Endothelial cell of umbilical vein (primary cell): ENCODE results near the gene LHX6.

Experiments
- MYC ChIP-seq: IDR thresholded peaks from one replicate; pipeline ENCODE4 v1.6.1; 2011; ENCODE audit warnings: mild to moderate bottlenecking, low read depth, low read length
- TF ChIP-seq, protein P1 (sequence below), 2 donors: IDR thresholded peaks; 1 replicate in 1 of 2; 2 replicates in 1 of 2; pipeline ENCODE4 v1.5.1; 2011; ENCODE audit warnings: low read length in 2 of 2, mild to moderate bottlenecking in 2 of 2, moderate library complexity in 2 of 2, control low read depth in 1 of 2, inconsistent platforms in 1 of 2, low read depth in 1 of 2; ENCODE audit not compliant: insufficient read depth in 1 of 2; ENCODE audit errors: extremely low read depth in 1 of 2

DNA sequence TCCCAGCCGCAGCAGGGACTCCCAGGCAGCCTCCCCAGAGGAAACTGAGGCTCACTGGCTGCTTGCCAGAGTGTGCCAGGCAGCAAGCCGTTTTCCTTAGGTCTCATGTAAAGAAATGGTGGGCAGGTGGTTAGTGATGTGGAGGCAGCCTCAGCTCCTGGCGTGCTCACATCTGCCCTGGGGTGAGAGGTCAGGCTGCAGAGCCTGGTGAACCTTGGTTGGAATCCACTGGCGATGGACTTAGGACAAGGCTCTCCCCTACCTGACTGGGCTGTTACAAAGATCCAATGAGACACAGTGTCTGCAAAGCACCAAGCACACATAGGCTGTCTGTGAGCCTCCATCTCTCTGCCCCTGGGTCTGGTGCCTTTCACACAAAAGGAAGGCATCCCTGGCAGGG lies 30.9 kb downstream of the LHX6 start:
- TF ChIP-seq, protein P1, sequence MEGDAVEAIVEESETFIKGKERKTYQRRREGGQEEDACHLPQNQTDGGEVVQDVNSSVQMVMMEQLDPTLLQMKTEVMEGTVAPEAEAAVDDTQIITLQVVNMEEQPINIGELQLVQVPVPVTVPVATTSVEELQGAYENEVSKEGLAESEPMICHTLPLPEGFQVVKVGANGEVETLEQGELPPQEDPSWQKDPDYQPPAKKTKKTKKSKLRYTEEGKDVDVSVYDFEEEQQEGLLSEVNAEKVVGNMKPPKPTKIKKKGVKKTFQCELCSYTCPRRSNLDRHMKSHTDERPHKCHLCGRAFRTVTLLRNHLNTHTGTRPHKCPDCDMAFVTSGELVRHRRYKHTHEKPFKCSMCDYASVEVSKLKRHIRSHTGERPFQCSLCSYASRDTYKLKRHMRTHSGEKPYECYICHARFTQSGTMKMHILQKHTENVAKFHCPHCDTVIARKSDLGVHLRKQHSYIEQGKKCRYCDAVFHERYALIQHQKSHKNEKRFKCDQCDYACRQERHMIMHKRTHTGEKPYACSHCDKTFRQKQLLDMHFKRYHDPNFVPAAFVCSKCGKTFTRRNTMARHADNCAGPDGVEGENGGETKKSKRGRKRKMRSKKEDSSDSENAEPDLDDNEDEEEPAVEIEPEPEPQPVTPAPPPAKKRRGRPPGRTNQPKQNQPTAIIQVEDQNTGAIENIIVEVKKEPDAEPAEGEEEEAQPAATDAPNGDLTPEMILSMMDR (IDR thresholded peaks at IDR 0.05; ENCODE audit: extremely low read depth in 1 of 2, insufficient read depth in 1 of 2, low read depth in 1 of 2, low read length in 2 of 2): no peak
- TF ChIP-seq MYC: no peak
